ENCODE measurements around the gene B4GALT2. TPM values are rescaled to one million over a fixed set of nuclear protein-coding genes. Genes with fewer than 3 reads are reported as not detected.

The B4GALT2 gene
- total and polyA plus RNA-seq, 2 donors (not counting 3 experiments of a cell fraction or from before 2014, with no cell fraction given): 80.0 to 103 TPM

GRCh38 chr1:43937179-43937865 lies 41.7 kb upstream of the B4GALT2 start:
- Histone ChIP-seq H3K79me2 (ENCODE audit: control insufficient read depth, insufficient read depth, low read length) (no peaks in the 10 kb centered on the region), H3K27me3 (ENCODE audit: control insufficient read depth in 2 of 2, insufficient read depth in 2 of 2, low read length in 2 of 2) (peaks cover 3 to 9% of the 10 kb centered on the region in 2 experiments), H3K36me3 (ENCODE audit: control insufficient read depth in 2 of 2, extremely low read depth in 1 of 2, insufficient read depth in 2 of 2, low read length in 2 of 2) (no peaks in the 10 kb centered on the region), H3K4me1 (ENCODE audit: control insufficient read depth, extremely low read depth, insufficient read depth, low read length) (peaks cover 5% of the 10 kb centered on the region), H3K9me1 (replicated peaks; ENCODE audit: control insufficient read depth, extremely low read depth, insufficient read depth, low read length) (no peaks in the 10 kb centered on the region), H4K20me1 (replicated peaks; ENCODE audit: control insufficient read depth, extremely low read depth, insufficient read depth, low read length) (no peaks in the 10 kb centered on the region), H3K4me3 (replicated peaks in 1 of 3; ENCODE audit: insufficient read depth in 1 of 3, low read depth in 1 of 3, low read length in 3 of 3) (no peak overlapping the region), H3K4me2 (ENCODE audit: insufficient read depth, low read length) (no peak overlapping the region), H2AFZ (ENCODE audit: low read depth, low read length) (no peak overlapping the region), H3K27ac (ENCODE audit: insufficient read depth, low read depth, low read length) (no peak overlapping the region), H3K9me3 (replicated peaks; ENCODE audit: control insufficient read depth, insufficient read depth, low read length) (no peaks in the 10 kb centered on the region), H3K9ac (replicated peaks; ENCODE audit: extremely low read depth, insufficient read depth, low read length) (no peak overlapping the region)
- intact Hi-C loops (cut with micrococcal nuclease) (no loop called here), dilution Hi-C loops (cut with MboI; ENCODE audit: extremely low pct_ligation_motif_present, low sequenced_read_pairs) (loop anchor here (25.0 kb wide), 1 partner anchor 175 kb away; no protein-coding TSS in a partner anchor)
- POLR2A ChIA-PET: no interaction called here
- CTCF ChIA-PET: interaction anchor here (1.9 to 18.1 kb wide), 2 partner anchors 110 to 173 kb away, joined by 9 to 965 read pairs; no protein-coding TSS in a partner anchor
- FAIRE-seq (no peak), DNase-seq (ENCODE audit: low read depth, low spot score) (no peak)
- no TSS peak for BruUV-seq (replicated peaks)
- TF ChIP-seq GATA2 (IDR thresholded peaks at IDR 0.05; ENCODE audit: insufficient read depth, insufficient read length, low read depth, low read length): no peak
- TF ChIP-seq JUN (IDR thresholded peaks at IDR 0.05; ENCODE audit: borderline replicate concordance, insufficient read depth, insufficient read length, low read depth): no peak
- TF ChIP-seq POLR2AphosphoS5 (IDR thresholded peaks at IDR 0.05; ENCODE audit: insufficient read depth, low read depth, low read length): no peak
- TF ChIP-seq EZH2 (IDR thresholded peaks at IDR 0.05; ENCODE audit: borderline replicate concordance, low read depth, low read length, severe bottlenecking): no peak
- TF ChIP-seq CTCF (IDR thresholded peaks at IDR 0.05; ENCODE audit: extremely low read depth in 1 of 2, insufficient read depth in 1 of 2, low read depth in 1 of 2, low read length in 2 of 2): no peak
- no peak for TF ChIP-seq MAX (IDR thresholded peaks at IDR 0.05; ENCODE audit: insufficient read depth, insufficient read length)
- TF ChIP-seq POLR2A (IDR thresholded peaks at IDR 0.05; ENCODE audit: low read depth, low read length): no peak
- TF ChIP-seq FOS (IDR thresholded peaks at IDR 0.05; ENCODE audit: borderline replicate concordance, insufficient read depth, low read length): no peak
- TF ChIP-seq MYC (IDR thresholded peaks at IDR 0.05; ENCODE audit: low read depth, low read length): no peak

All from endothelial cell of umbilical vein (primary cell).